ENCODE results near the gene SNX5. TPM values are rescaled to one million over a fixed set of nuclear protein-coding genes. Genes with fewer than 3 reads are reported as not detected.

The SNX5 gene
- total and polyA plus RNA-seq, 2 of the 13 experiments (the other 11 are each of a cell fraction or from before 2014, with no cell fraction given): 664 to 1,040 TPM

- H3K4me3 ChIP-seq (replicated peaks in 1 of 3; ENCODE audit: insufficient read depth in 1 of 3, low read depth in 2 of 3, low read length in 3 of 3): no peak overlapping the region
- H3K9ac ChIP-seq (ENCODE audit: insufficient read depth, low read depth, low read length): no peak overlapping the region
- H3K27ac ChIP-seq (ENCODE audit: extremely low read length, insufficient read depth, low read length): no peak overlapping the region
- H2AFZ ChIP-seq (ENCODE audit: low read length): no peak overlapping the region
- BruUV-seq (replicated peaks): no TSS peak
- H3K27me3 ChIP-seq (ENCODE audit: control insufficient read depth in 1 of 2, insufficient read depth in 2 of 2, low read length in 2 of 2): peaks cover 2 to 18% of the 10 kb centered on the region in 2 experiments; a peak in 2 of 5 replicates
- ATAC-seq: no peak
- peaks cover 3% of the 10 kb centered on the region for H3K4me1 ChIP-seq (ENCODE audit: insufficient read depth, low read length)
- no peaks in the 10 kb centered on the region for H3K9me3 ChIP-seq (ENCODE audit: low read length)
- intact Hi-C loops (cut with micrococcal nuclease; ENCODE audit: unreplicated experiment) (no loop called here), in situ Hi-C loops (cut with HindIII; ENCODE audit: extremely low pct_ligation_motif_present, low pct_unique_long_range_greater_than_20kb) (no loop called here)
- POLR2A ChIA-PET: no interaction called here
- DNase-seq (ENCODE audit: low spot score): no peak
- no peak for FAIRE-seq
- CTCF ChIA-PET (ENCODE audit: low intra/inter-chr PET ratio, low total read pairs): no interaction called here
- no peak for TF ChIP-seq IRX3 (CRISPR knock-in tag; IDR thresholded peaks at IDR 0.05; ENCODE audit: borderline replicate concordance, low read depth)
- TF ChIP-seq BRCA1 (CRISPR knock-in tag; IDR thresholded peaks at IDR 0.05): no peak
- TF ChIP-seq DMTF1 (CRISPR knock-in tag; IDR thresholded peaks at IDR 0.05): no peak
- TF ChIP-seq ZNF335 (CRISPR knock-in tag; IDR thresholded peaks at IDR 0.05): no peak
- TF ChIP-seq ZNF674 (CRISPR knock-in tag; IDR thresholded peaks at IDR 0.05; ENCODE audit: low read depth): no peak
- TF ChIP-seq SIX1 (CRISPR knock-in tag; IDR thresholded peaks at IDR 0.05; ENCODE audit: borderline replicate concordance): no peak
- TF ChIP-seq PLSCR1 (CRISPR knock-in tag; IDR thresholded peaks at IDR 0.05; ENCODE audit: borderline replicate concordance): no peak
- no peak for TF ChIP-seq ZNF414 (CRISPR knock-in tag; IDR thresholded peaks at IDR 0.05)
- TF ChIP-seq SRSF1 (optimal IDR thresholded peaks at IDR 0.05; ENCODE audit: low read depth, low read length): no peak
- no peak for TF ChIP-seq PITX1 (CRISPR knock-in tag; IDR thresholded peaks at IDR 0.05)
- no peak for TF ChIP-seq GLMP (CRISPR knock-in tag; IDR thresholded peaks at IDR 0.05; ENCODE audit: borderline replicate concordance)
- TF ChIP-seq ZNF18 (CRISPR knock-in tag; IDR thresholded peaks at IDR 0.05; ENCODE audit: insufficient replicate concordance): no peak
- no peak overlapping the region for H3K4me2 ChIP-seq (ENCODE audit: low read depth, low read length)
- WGBS (ENCODE audit: low lambda C conversion rate): 1% methylated on average over 3 of the region's 3 CpGs
- H4K20me1 ChIP-seq (ENCODE audit: insufficient read depth, low read length): no peaks in the 10 kb centered on the region
- no peaks in the 10 kb centered on the region for H3K36me3 ChIP-seq (replicated peaks in 1 of 2; ENCODE audit: control insufficient read depth in 1 of 2, insufficient read depth in 2 of 2, low read length in 2 of 2)
- H3K79me2 ChIP-seq (ENCODE audit: insufficient read depth, low read length): no peaks in the 10 kb centered on the region
Observed at GRCh38 chr20:18016772-18017171, 48.2 kb upstream of the SNX5 start.
